HG03175 (cell line): ENCODE data around the gene CNGA1.

ENCODE experiments used
- ATAC-seq: cut with Tn5 transposase; IDR thresholded peaks from one replicate; pipeline ENCODE4 v1.9.1; 2021; ENCODE audit warnings: mild to moderate bottlenecking, moderate library complexity; ENCODE audit not compliant: unreplicated experiment

Gene CNGA1

DNA sequence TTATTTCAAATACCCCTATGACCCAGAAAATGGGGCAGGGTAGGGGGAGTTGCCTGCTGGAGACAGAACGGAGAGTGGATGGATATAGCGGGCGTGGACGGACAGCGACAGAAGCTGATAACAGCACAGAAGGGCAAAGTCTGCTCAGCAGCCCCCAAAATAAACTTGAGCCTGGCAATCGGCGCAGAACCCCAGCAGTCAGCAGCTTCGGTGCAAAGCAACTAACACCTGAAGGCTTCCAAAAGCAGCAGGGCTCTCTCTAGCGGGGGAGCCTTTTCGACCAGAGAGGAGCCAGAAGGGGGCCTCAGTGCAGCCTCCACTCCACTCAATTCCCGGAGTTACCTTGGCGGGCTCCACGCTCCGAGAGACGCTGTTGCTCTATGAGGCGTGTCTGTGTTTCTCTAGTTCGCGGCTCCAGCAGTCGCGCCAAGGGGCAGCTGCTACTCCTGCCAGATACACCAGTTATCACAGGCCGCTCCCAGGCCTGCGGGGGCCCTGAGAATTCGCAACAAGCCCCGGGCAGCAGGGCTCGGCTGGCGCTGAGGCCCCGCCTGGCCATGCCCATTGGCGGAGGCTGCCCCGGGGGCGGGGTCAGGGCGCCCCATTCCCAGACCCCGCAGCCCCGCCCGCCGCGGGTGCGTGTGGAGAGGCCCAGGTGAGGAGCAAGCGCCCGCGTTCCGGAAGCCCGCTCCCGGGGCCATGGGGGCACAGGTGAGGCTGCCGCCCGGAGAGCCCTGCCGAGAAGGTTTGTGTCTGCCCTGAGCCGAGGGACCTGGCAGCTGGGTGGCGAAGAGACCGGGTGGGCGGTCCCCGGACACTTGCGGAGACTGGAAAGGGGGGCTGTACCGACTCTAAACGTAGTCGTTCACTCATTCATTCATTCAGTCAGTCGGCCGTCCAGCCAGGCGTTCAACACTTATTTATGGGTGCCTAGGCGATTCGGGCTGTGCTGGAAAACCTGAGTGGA is at the start of gene CNGA1, which contains the start of gene NIPAL1:
Gene CNGA1 (minus strand): TSS at position 541 of the 967 bp plus-strand sequence. CDS start 63,992 bp downstream, outside the sequence.
Gene NIPAL1 (plus strand): TSS at position 632 of the 967 bp plus-strand sequence. CDS start 68 bp downstream, at position 700.
- ATAC-seq, result peak; percentile 81

- ATAC-seq, result peak; percentile 52
Observed at GRCh38 chr4:48065587-48066052, 49.1 kb upstream of the CNGA1 start.

- no peak for ATAC-seq
Observed at GRCh38 chr4:48064349-48064748, 47.9 kb upstream of the CNGA1 start.

- no peak for ATAC-seq
Observed at GRCh38 chr4:48058617-48059530, 42.4 kb upstream of the CNGA1 start.

DNA sequence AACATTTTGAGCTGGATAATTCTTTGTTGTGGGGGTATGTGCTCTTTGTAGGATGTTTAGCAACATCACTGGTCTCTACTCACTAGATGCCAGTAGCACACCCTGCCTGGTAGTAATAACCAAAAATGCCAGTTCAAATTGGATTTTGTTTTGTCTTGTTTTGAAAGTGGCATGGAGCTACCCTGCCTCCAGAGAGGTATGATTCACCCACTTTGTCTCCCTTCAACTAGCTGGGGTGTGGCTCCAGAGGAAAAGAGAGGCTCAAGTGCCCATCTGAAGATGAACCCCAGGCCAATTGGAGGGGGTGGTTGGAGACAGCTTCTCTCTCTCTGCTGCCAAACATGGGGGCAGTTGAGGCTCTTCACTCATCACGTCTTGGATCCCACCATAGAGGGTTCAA is 34.6 kb upstream of the CNGA1 start:
- no peak for ATAC-seq

- ATAC-seq, result no peak
Observed at GRCh38 chr4:48049483-48049882, 33.0 kb upstream of the CNGA1 start.

DNA sequence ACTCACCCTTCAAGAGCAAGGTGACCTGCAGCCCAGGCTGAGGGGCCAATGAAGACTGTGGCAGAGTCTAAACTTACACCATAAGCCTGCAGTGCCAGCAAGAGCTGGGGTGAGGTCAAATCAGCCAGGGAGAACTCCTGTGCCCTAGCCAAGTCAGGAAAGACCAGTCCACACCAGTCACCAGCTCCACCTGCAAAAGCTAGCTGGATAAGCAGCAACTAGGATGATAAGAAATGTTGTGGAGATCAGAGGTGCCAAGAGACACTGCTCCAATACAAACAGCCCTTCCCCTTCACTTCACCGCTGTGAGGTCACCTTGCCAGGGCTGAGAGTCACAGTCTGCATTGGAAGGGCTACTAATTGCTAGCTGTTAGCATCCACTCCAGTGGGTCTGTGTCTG is 31.4 kb upstream of the CNGA1 start:
- ATAC-seq, result peak; percentile 18

DNA sequence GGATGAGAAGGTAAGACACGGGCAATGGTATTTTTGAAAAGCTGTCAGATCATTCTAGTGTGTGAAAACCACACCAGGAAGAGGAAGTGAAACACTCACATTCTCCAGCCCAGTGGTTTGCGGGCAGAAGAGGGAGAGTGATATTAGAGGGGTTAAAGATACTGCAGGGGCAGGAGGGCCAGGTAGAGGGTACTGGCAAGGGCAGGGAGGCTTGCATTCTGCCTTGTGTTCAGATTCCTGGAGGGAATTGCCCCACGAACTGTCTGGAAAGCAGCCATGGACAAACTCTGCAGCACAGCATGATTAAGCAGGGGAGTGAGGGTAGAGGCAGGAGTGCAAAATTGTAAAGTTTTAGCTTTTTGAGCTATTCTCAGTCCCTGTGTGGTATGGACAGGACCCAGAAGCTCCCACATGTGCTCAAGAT is 31.0 kb upstream of the CNGA1 start:
- ATAC-seq, result peak; percentile 98

DNA sequence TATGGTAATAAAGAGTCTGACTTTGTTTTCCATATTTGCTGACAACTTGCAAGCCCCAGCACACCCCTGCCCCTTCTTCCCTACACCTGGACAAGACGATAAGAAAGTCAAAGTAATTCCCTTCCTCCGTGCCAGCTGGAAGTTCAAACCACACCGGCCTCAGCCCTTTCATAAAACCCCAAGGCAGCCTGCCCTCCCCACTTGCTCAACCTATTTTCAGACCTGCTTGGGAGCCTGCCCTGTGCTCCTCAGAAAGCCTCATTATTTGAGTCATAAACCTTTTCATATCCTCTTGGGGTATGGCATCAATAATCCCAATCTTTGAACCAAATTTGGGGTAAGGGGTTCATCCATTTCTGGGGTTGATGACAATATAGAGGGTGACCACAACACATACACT is 29.6 kb upstream of the CNGA1 start:
- no peak for ATAC-seq

- no peak for ATAC-seq
Observed at GRCh38 chr4:48044298-48044697, 27.8 kb upstream of the CNGA1 start.

DNA sequence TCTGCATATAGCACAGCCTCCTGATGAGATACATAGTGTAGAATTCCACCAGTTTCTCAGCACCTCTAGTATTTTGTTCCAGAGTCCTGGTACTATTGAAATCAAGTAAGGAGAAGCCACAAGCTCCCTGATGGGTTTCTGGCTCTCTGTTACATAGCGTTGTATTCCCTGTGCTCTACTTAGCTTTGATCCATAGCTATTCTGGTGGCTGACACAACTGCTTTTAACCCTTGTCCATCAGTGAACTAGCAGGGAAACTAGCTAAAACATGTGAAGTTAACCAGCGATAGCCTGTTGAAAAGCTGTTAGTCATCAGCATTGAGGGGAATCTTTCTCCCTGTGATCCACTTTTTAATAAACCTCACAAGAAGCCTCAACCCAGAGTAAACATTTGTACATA is 27.0 kb upstream of the CNGA1 start:
- no peak for ATAC-seq

DNA sequence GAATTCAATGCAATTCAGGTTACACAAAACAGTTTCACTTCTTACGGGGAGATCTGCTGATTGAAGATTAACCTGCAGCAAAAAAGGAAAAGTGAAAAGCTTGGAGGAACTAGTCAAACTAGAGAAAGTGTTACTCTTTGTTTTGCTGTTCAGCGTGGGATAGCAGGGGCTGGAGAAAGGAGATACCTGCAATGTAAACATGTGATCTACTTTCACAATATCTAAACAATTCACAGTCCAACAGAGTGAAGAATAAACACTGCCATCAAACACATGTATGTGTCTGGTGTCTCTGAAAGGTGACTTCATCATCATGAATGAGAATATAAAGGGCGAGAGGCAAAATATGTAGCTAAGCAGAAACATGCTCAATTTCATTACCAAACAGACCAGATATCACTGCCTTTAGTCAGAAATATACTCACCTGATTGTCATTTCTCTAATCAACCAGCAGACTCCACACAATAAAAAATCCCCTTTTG is 26.5 kb upstream of the CNGA1 start:
- ATAC-seq, result peak; percentile 25

- ATAC-seq, result no peak
Observed at GRCh38 chr4:48041535-48042137, 25.2 kb upstream of the CNGA1 start.

DNA sequence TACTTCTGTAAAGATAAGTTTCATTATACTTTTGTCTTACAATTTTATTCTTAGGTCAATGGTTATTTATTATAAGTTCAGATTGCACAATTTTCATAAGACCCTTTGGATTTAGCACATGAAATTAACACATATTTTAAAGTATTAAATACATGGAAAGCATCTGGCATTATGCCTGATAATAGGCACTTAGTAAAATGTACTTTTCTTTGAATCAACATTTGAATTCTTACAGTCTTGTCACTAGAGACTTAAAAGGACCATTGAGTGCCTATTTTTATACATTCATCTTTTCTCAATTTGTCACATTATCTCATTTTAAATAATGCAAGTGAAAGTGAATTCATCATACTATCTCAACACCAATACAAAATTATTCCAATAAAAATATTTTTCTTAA is 23.1 kb upstream of the CNGA1 start:
- no peak for ATAC-seq

- no peak for ATAC-seq
Observed at GRCh38 chr4:48038666-48039065, 22.2 kb upstream of the CNGA1 start.

DNA sequence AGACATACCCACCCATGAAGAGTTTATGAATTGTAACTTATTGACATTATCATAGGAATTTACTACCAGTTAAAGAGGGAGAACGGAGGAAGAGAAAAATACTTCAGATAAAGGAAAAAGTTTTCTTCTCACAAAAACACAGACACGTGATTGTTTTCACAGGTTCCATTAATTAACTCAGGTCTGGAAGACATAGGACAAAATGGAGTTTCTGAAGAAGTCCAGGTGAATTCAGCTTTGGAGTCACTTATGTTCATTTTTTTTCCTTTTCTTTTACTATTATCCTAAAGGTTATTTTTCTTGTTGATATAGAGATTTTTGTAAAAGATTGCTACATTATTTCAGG is 20.6 kb upstream of the CNGA1 start:
- ATAC-seq, result no peak

DNA sequence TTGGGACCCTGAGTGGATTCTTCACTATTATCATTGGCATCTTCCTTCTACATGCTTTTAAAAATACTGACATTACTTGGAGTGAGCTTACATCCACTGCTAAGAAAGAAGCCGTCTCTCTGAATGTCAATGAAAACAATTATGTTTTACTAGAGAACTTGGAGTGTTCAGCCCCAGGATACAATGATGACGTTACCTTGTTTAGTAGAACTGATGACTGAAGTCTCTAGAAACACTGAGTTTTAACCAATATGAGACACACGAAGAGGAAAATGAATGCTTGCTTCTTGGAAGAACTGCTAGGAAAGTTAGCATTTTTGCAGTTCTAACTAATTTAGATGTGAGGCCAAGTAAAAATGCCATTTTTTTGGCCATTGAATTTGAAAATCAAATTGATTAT is 19.5 kb upstream of the CNGA1 start:
- ATAC-seq, result no peak

DNA sequence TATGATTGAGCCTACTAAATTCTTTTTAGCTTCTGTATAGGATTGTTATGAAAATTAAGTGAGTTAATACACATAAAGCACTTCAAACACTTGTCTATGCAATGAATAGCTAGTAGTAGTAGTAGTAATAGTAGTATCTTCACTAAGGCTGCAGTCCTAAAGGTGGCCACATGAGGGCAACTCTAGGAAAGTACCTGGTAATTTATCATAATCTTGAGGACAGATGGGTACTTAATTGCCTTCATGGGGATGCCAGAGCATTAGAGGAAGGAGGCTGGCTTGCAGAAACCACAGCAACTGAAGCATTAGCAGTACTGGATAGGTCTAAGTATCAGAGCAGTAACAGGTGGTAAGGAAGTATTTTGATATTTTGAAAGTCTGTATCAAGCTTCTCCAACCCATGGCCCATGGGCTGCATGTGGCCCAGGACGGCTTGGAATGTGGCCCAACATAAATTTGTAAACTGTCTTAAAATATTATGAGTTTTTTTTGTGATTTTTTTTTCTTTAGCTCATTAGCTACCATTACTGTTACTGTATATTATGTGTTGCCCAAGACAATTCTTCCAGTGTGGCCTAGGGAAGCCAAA is 17.4 kb upstream of the CNGA1 start:
- peak; percentile 64 for ATAC-seq

DNA sequence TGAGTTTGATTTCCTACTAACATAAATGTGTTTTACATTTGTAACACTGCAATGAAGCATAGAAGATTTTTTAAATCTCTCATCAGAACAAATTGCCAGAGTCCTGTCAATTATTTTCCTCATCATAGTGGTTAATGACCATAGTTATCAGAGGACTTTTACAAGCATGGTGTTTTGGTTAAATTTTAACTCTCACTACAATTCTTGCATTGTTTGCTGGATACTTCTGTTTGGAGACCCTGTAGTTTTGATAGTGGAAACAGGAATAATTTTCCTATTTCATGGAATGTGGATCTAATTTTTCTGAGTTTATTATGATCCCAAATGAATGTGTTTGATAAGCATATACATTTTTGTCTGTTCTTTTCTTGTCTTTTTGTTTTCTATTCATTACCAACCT is 16.9 kb upstream of the CNGA1 start:
- no peak for ATAC-seq

DNA sequence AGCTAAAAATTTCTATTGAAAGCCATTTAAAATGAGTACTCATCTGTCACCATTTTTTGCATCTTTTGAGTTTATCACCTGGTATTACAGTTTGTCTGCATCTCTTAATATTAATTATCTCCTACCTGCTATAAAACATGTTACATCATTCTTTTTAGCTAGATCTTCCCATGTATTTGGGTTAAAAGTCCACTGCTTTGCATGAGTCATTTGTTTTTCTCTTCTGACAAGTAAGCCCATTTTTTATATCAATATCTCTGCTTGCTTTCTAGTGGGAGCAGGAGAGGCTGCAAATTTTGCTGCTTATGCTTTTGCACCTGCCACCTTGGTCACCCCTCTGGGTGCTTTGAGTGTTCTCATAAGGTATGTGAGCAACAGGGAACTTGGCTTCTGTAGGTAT is 16.2 kb upstream of the CNGA1 start:
- no peak for ATAC-seq
